H1 (cell line): ENCODE results near the gene TMEM169. TPM values are rescaled to one million over a fixed set of nuclear protein-coding genes. Genes with fewer than 3 reads are reported as not detected.

Experiments used
- CTCF ChIA-PET: fragments of 300-600 bp; sonication (Branson Sonifier 250); formaldehyde crosslinking; loops from one replicate; lab custom pipeline; 2021; ENCODE audit not compliant: partially characterized antibody; lab: Charles Lee
- POLR2A ChIA-PET: fragments of 300-600 bp; sonication (Branson Sonifier 250); formaldehyde crosslinking; loops from one replicate; lab custom pipeline; 2021; ENCODE audit warnings: inconsistent platforms; ENCODE audit not compliant: partially characterized antibody; lab: Charles Lee
- DNase-seq, 2 experiments: peaks; one replicate each; pipeline versions ENCODE4 v3.0.0 to v3.0.0-alpha.2; 2010 to 2022; ENCODE audit warnings: low spot score in 2 of 2, low read depth in 1 of 2, mixed read lengths in 1 of 2
- FAIRE-seq: peaks from 2 replicates; lab custom pipeline; 2011; peaks lifted over from hg19 to GRCh38; lab: Jason Lieb, UNC
- H2AFZ ChIP-seq: 2 replicates; pipeline ENCODE4 v1.8.1; 2012; ENCODE audit warnings: low read length, inconsistent platforms
- H2AK5ac ChIP-seq: 2 replicates; pipeline ENCODE4 v1.6.1; 2013; ENCODE audit warnings: low read depth, low read length
- H2BK120ac ChIP-seq: replicated peaks from 2 replicates; pipeline ENCODE3; 2013; ENCODE audit warnings: low read depth, low read length, inconsistent platforms
- H2BK12ac ChIP-seq: 2 replicates; pipeline ENCODE4 v1.6.1; 2013; ENCODE audit warnings: low read depth, low read length
- H2BK15ac ChIP-seq: 2 replicates; pipeline ENCODE4 v1.6.1; 2013; ENCODE audit warnings: low read length
- H2BK20ac ChIP-seq: 2 replicates; pipeline ENCODE4 v1.6.1; 2013; ENCODE audit warnings: low read length
- H2BK5ac ChIP-seq: 2 replicates; pipeline ENCODE4 v1.6.1; 2013; ENCODE audit warnings: low read depth, low read length
- H3K14ac ChIP-seq: 2 replicates; pipeline ENCODE4 v1.6.1; 2013; ENCODE audit warnings: inconsistent platforms; ENCODE audit not compliant: insufficient read length
- H3K18ac ChIP-seq: 2 replicates; pipeline ENCODE4 v1.6.1; 2013; ENCODE audit warnings: low read length; ENCODE audit errors: extremely low read depth
- H3K23ac ChIP-seq: 2 replicates; pipeline ENCODE4 v1.6.1; 2013; ENCODE audit warnings: inconsistent platforms; ENCODE audit not compliant: insufficient read length
- H3K23me2 ChIP-seq: 2 replicates; pipeline ENCODE4 v1.6.1; 2013; ENCODE audit warnings: low read depth, low read length
- H3K27ac ChIP-seq: 2 replicates; pipeline ENCODE4 v1.6.1; 2011; ENCODE audit warnings: low read depth, low read length, inconsistent platforms
- H3K27me3 ChIP-seq, 4 experiments: replicated peaks in 1 of 4; 1 replicate in 1 of 4; 2 replicates in 3 of 4; pipeline versions ENCODE4 v1.6.1 to v1.8.1; 2011 to 2013; ENCODE audit warnings: low read length in 3 of 4, mild to moderate bottlenecking in 3 of 4, inconsistent platforms in 2 of 4, mixed read lengths in 2 of 4, moderate library complexity in 1 of 4; ENCODE audit not compliant: control insufficient read depth in 3 of 4, insufficient read depth in 3 of 4; ENCODE audit errors: extremely low read depth in 1 of 4
- H3K36me3 ChIP-seq, 4 experiments: 2 replicates each; pipeline versions ENCODE4 v1.6.1 to v1.8.1; 2011 to 2013; ENCODE audit warnings: mild to moderate bottlenecking in 4 of 4, low read length in 3 of 4, moderate library complexity in 2 of 4, control low read depth in 1 of 4, inconsistent platforms in 1 of 4; ENCODE audit not compliant: insufficient read depth in 4 of 4, control insufficient read depth in 2 of 4
- H3K4ac ChIP-seq: replicated peaks from 2 replicates; pipeline ENCODE3; 2013; ENCODE audit warnings: low read length, low read depth, mixed read lengths, inconsistent platforms; ENCODE audit not compliant: insufficient read length
- H3K4me1 ChIP-seq, 4 experiments: replicated peaks in 1 of 4; 1 replicate in 1 of 4; 2 replicates in 3 of 4; pipeline versions ENCODE4 v1.6.1 to v1.8.1; 2011 to 2013; ENCODE audit warnings: low read length in 3 of 4, inconsistent platforms in 2 of 4, mixed read lengths in 1 of 4; ENCODE audit not compliant: insufficient read depth in 4 of 4, control insufficient read depth in 3 of 4
- H3K4me2 ChIP-seq, 2 experiments: 2 replicates each; pipeline versions ENCODE4 v1.6.1 to v1.8.1; 2011 to 2013; ENCODE audit warnings: low read depth in 2 of 2, low read length in 2 of 2, control low read depth in 1 of 2, inconsistent platforms in 1 of 2, mild to moderate bottlenecking in 1 of 2; ENCODE audit not compliant: insufficient read depth in 1 of 2
- H3K4me3 ChIP-seq, 4 experiments: fragments of 200-600, 300-600 bp in 1 of 4; sonication (generic), shearing (Covaris generic), sonication (Bioruptor Twin) in 1 of 4; 2 replicates each; pipeline versions ENCODE4 v1.5.1 to v1.8.1; 2011 to 2016; ENCODE audit warnings: low read length in 4 of 4, low read depth in 3 of 4, control low read depth in 2 of 4, inconsistent platforms in 2 of 4, mild to moderate bottlenecking in 2 of 4, mixed read lengths in 1 of 4, moderate library complexity in 1 of 4; ENCODE audit not compliant: insufficient read depth in 2 of 4; ENCODE audit errors: extremely low read depth in 1 of 4
- H3K56ac ChIP-seq: replicated peaks from 2 replicates; pipeline ENCODE3; 2013; ENCODE audit warnings: low read depth, mild to moderate bottlenecking, mixed read lengths, low read length, inconsistent platforms; ENCODE audit not compliant: insufficient read length
- H3K79me1 ChIP-seq: 2 replicates; pipeline ENCODE4 v1.6.1; 2013; ENCODE audit warnings: low read depth, low read length, control low read depth
- H3K79me2 ChIP-seq, 2 experiments: 2 replicates each; pipeline versions ENCODE4 v1.6.1 to v1.8.1; 2012 to 2013; ENCODE audit warnings: low read length in 2 of 2, mild to moderate bottlenecking in 2 of 2, inconsistent platforms in 1 of 2; ENCODE audit not compliant: insufficient read depth in 2 of 2, control insufficient read depth in 1 of 2
- H3K9ac ChIP-seq, 4 experiments: replicated peaks in 1 of 4; 1 replicate in 1 of 4; 2 replicates in 3 of 4; pipeline versions ENCODE4 v1.6.1 to v1.8.1; 2011 to 2013; ENCODE audit warnings: low read depth in 3 of 4, low read length in 3 of 4, control low read depth in 2 of 4, mild to moderate bottlenecking in 2 of 4, moderate library complexity in 2 of 4, inconsistent platforms in 1 of 4; ENCODE audit errors: extremely low read depth in 1 of 4
- H3K9me3 ChIP-seq, 2 experiments: 2 replicates each; pipeline versions ENCODE4 v1.6.1 to v1.8.1; 2012 to 2013; ENCODE audit warnings: mild to moderate bottlenecking in 2 of 2, moderate library complexity in 2 of 2, control low read depth in 1 of 2, inconsistent platforms in 1 of 2, low read depth in 1 of 2, low read length in 1 of 2, mixed read lengths in 1 of 2; ENCODE audit not compliant: insufficient read depth in 2 of 2
- H4K20me1 ChIP-seq, 2 experiments: replicated peaks in 1 of 2; 2 replicates each; pipeline versions ENCODE3 to v1.8.1; 2011 to 2013; ENCODE audit warnings: inconsistent platforms in 2 of 2, low read length in 2 of 2, mild to moderate bottlenecking in 1 of 2; ENCODE audit not compliant: insufficient read depth in 2 of 2, control insufficient read depth in 1 of 2
- H4K5ac ChIP-seq: 2 replicates; pipeline ENCODE4 v1.6.1; 2013; ENCODE audit warnings: low read length, low read depth, mixed read lengths, inconsistent platforms; ENCODE audit not compliant: insufficient read length
- H4K8ac ChIP-seq: 2 replicates; pipeline ENCODE4 v1.8.0; 2013; ENCODE audit warnings: mild to moderate bottlenecking, moderate library complexity, low read length, inconsistent platforms; ENCODE audit not compliant: insufficient read depth; ENCODE audit errors: extremely low read depth
- H4K91ac ChIP-seq: replicated peaks from 2 replicates; pipeline ENCODE3; 2013; ENCODE audit warnings: low read length, mixed read lengths, inconsistent platforms; ENCODE audit not compliant: insufficient read length
- POLR2AphosphoS5 ChIP-seq: IDR thresholded peaks from 2 replicates; pipeline ENCODE4 v1.6.1; 2011; ENCODE audit warnings: low read depth, low read length
- POU5F1 ChIP-seq: IDR thresholded peaks from 2 replicates; pipeline ENCODE4 v1.6.1; 2011; ENCODE audit warnings: low read depth, mild to moderate bottlenecking, low read length, moderate library complexity
- WGBS, 2 experiments: shearing (Covaris generic) in 1 of 2; methylation state at CpG; one replicate each; pipeline versions ENCODE4 v1.1.6 to v1.1.7; 2013 to 2015; ENCODE audit warnings: low lambda C conversion rate in 2 of 2, mixed read lengths in 2 of 2, inconsistent platforms in 1 of 2, low coverage in 1 of 2, missing lambda C conversion rate in 1 of 2; ENCODE audit not compliant: insufficient replicate concordance in 2 of 2, insufficient coverage in 1 of 2, insufficient read length in 1 of 2; ENCODE audit errors: extremely low coverage in 1 of 2, missing lambda C conversion rate in 1 of 2; 5-methylcytosine and 5-hydroxymethylcytosine counted together
- polyA plus RNA-seq, 7 experiments: library from polyadenylated mRNA; depleted of rRNA in 3 of 7; stranded (reverse) in 5 of 7; unstranded in 2 of 7; fragments of >200 nt in 5 of 7; fragments of 200-250 nt in 2 of 7; gene quantifications; 1 replicate in 5 of 7; 2 replicates in 1 of 7; 4 replicates in 1 of 7; pipeline versions ENCODE4 v1.2.1 to v1.2.3, GENCODE V29; 2011 to 2013; ENCODE audit warnings: missing spikeins in 2 of 7, mixed read lengths in 2 of 7
- total RNA-seq: library from RNA; stranded (reverse); fragmentation: NEBNext Ultra II Directional; extraction: Animal tissue kit (Norgen Biotek cat#: 25700); gene quantifications from 2 replicates; pipeline ENCODE4 v1.2.1, GENCODE V29; 2021

The TMEM169 gene
- total and polyA plus RNA-seq, 2 of the 8 experiments (the other 6 are each of a cell fraction or from before 2014, with no cell fraction given) = 0.41 to 2.4 TPM

DNA sequence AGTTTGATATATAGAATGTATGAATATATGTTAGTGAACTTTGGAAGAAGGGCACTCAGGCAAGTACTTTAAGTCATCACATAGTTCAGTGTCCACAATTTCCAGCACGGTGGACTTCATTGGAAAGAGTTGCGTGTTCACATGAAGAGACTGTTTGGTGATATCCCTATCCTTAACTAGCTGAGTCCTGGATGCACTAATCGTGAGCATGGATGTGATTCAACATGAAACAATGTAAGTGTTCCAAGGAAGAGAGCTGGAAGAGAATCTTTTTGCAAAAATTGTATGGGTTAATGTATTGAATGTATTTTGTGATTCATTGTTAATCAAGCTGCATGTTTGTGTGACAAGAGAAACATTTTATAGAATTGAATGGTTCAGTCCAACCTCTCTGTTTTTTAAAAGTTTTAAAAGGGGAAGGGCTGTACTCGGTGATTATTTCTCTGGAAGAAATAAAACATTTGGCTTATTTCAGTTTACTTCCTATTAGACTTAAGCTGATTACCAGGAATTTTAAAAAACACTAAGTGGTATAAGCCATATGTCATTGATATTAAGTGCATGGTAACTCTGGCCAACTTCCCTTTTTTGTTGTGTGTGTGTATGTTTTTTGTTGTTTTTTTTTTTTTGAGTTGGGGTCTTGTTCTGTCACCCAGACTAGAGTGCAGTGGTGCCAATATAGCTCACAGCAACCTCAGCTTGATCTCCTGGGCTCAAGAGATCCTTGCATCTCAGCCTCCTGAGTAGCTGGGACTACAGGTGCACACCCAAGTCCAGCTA lies 36.0 kb downstream of the TMEM169 start:
- H3K23me2 ChIP-seq = no peaks in the 10 kb centered on the region
- ChIA-PET CTCF (interaction anchor here (0.8 to 3.8 kb wide), 5 partner anchors 9 to 50 kb away, joined by 3 to 18 read pairs (median 6); partner anchors contain the start of gene XRCC5), POLR2A (interaction anchor here (0.5 to 12.0 kb wide), 9 partner anchors 9 to 292 kb away, joined by 3 to 101 read pairs (median 4); partner anchors contain the start of gene XRCC5)
- H3K9me3 ChIP-seq = no peaks in the 10 kb centered on the region
- H3K27ac ChIP-seq = no peak overlapping the region
- no peak overlapping the region for H3K56ac ChIP-seq
- peaks cover 7% of the 10 kb centered on the region; the same call in 1 of the 2 replicates for H3K79me1 ChIP-seq
- H2BK20ac ChIP-seq = no peak overlapping the region
- DNase-seq (no peak), FAIRE-seq (no peak)
- H4K5ac ChIP-seq = no peak overlapping the region
- H3K27me3 ChIP-seq = no peaks in the 10 kb centered on the region
- H3K4me2 ChIP-seq = no peak overlapping the region
- peaks cover 53 to 95% (median 77%) of the 10 kb centered on the region in 4 experiments for H3K36me3 ChIP-seq
- no peak overlapping the region for H2AK5ac ChIP-seq
- no peak overlapping the region for H3K4ac ChIP-seq
- TF ChIP-seq POU5F1 (no peak), POLR2AphosphoS5 (peak; percentile 18; the same call in 1 of the 2 replicates)
- H2AFZ ChIP-seq = no peak overlapping the region
- no peak overlapping the region for H2BK5ac ChIP-seq
- peaks cover 0 to 4% of the 10 kb centered on the region in 2 experiments for H4K20me1 ChIP-seq
- 94% methylated on average over 4 of the region's 4 CpGs; no CpG with 5 or more reads in 1 of the 2 experiments for WGBS, 2 experiments
- no peak overlapping the region for H3K9ac ChIP-seq
- H3K79me2 ChIP-seq = peaks cover 10 to 82% of the 10 kb centered on the region in 2 experiments; a peak in 3 of 4 replicates
- H3K14ac ChIP-seq = no peak overlapping the region
- no peak overlapping the region for H2BK15ac ChIP-seq
- no peak overlapping the region for H3K23ac ChIP-seq
- H2BK12ac ChIP-seq = no peak overlapping the region
- H4K8ac ChIP-seq = no peak overlapping the region
- H4K91ac ChIP-seq = no peak overlapping the region
- H3K4me1 ChIP-seq = peaks cover 0 to 13% (median 10%) of the 10 kb centered on the region in 4 experiments; a peak in 5 of 7 replicates
- H3K18ac ChIP-seq = no peak overlapping the region
- H3K4me3 ChIP-seq = no peak overlapping the region
- H2BK120ac ChIP-seq = no peak overlapping the region
